GM12801 (cell line): ENCODE measurements around the gene PPBP.

ENCODE experiments used
- TF ChIP-seq, protein P1 (sequence below): IDR thresholded peaks from one replicate; pipeline ENCODE4 v1.5.1; 2011; ENCODE audit warnings: control low read depth; ENCODE audit not compliant: insufficient read length; ENCODE audit errors: extremely low read depth

PPBP gene

GRCh38 chr4:73984736-73985527 lies 3.1 kb downstream of the PPBP start:
- TF ChIP-seq, protein P1, sequence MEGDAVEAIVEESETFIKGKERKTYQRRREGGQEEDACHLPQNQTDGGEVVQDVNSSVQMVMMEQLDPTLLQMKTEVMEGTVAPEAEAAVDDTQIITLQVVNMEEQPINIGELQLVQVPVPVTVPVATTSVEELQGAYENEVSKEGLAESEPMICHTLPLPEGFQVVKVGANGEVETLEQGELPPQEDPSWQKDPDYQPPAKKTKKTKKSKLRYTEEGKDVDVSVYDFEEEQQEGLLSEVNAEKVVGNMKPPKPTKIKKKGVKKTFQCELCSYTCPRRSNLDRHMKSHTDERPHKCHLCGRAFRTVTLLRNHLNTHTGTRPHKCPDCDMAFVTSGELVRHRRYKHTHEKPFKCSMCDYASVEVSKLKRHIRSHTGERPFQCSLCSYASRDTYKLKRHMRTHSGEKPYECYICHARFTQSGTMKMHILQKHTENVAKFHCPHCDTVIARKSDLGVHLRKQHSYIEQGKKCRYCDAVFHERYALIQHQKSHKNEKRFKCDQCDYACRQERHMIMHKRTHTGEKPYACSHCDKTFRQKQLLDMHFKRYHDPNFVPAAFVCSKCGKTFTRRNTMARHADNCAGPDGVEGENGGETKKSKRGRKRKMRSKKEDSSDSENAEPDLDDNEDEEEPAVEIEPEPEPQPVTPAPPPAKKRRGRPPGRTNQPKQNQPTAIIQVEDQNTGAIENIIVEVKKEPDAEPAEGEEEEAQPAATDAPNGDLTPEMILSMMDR = no peak

- TF ChIP-seq, protein P1 = no peak
Measured at GRCh38 chr4:73979407-73979957, 8.5 kb downstream of the PPBP start.

DNA sequence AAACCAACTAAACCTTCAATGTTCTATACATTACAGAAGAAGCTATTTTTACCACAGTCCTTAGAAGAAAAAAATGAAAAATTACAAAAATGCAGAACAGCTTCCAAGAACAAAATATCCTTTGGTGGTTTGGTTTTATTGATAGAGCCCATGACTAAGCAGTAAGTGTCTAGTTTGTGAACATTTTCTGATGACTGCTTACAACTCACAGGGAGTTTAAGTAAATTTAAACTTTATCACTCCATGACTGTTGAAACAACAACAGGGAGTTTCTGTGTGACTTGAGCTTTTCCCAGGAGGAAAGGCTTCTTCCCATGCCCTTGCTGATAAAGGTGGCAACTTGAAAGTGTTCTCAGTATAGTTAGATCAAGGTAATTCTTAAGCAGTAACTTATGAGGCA lies 9.1 kb downstream of the PPBP start:
- TF ChIP-seq, protein P1 = no peak

GRCh38 chr4:73976716-73977115 lies 11.3 kb downstream of the PPBP start:
- TF ChIP-seq, protein P1 = no peak

- TF ChIP-seq, protein P1 = no peak
Measured at GRCh38 chr4:73976217-73976616, 11.8 kb downstream of the PPBP start.

DNA sequence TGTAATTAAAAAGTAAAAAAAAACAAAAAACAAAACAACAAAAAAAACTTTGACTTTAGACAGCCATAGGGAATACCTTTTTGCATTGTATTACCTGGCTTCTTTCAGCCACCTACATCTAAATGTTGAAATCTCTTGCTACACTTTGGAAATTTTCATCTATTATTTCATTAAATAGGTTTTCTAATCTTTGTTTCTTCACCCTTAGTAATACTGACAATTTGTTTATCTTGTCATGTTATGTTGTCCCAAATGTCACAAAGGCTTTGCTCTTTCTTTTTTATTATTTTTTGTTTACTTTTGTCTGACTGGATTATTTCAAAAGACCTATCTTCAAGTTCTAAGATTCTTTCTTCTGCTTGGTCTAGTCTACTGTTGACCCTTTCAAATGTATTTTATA lies 13.6 kb downstream of the PPBP start:
- TF ChIP-seq, protein P1 = no peak

DNA sequence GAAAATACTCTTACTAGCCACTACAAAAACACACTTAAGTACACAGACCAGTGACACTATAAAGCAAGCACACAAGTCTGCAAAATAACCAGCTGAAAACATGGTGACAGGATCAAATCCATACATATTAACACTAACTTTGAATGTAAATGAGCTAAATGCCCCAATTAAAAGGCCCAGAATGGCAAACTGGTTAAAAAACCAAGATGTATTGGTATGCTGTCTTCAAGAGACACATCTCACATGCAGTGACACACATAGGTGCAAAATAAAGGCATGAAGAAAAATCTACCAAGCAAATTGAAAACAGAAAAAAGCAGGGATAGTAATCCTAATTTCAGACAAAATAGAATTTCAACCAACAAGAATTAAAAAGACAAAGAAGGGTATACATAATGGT lies 17.0 kb downstream of the PPBP start:
- TF ChIP-seq, protein P1 = no peak
